Measurements from ENCODE around the gene TMX4. TPM values are rescaled to one million over a fixed set of nuclear protein-coding genes. Genes with fewer than 3 reads are reported as not detected.

Gene TMX4
- total RNA-seq, 4 donors from 2014 or later: 16.2 to 24.2 (median 21.8) TPM

GRCh38 chr20:7975851-7976414 is 43.6 kb downstream of the TMX4 start:
- TF ChIP-seq POLR2A (IDR thresholded peaks at IDR 0.05) (no peak), EP300 (IDR thresholded peaks at IDR 0.05) (no peak)
- Histone ChIP-seq H3K36me3 (no peaks in the 10 kb centered on the region), H3K9me3 (no peaks in the 10 kb centered on the region), H3K4me1 (no peaks in the 10 kb centered on the region), H3K4me3 (no peak overlapping the region), H3K27ac (no peak overlapping the region), H3K27me3 (no peaks in the 10 kb centered on the region)
- 83% methylated on average over 9 of the region's 9 CpGs for WGBS
- DNase-seq (ENCODE audit: low spot score in 2 of 2): no peak

- no peaks in the 10 kb centered on the region for H3K36me3 ChIP-seq
- 94% methylated on average over 4 of the region's 4 CpGs for WGBS
- no peak for TF ChIP-seq EP300 (IDR thresholded peaks at IDR 0.05)
- TF ChIP-seq POLR2AphosphoS5 (IDR thresholded peaks at IDR 0.05): no peak
- no peak for TF ChIP-seq CTCF (IDR thresholded peaks at IDR 0.05)
- TF ChIP-seq POLR2A (IDR thresholded peaks at IDR 0.05): no peak
- no peaks in the 10 kb centered on the region for H3K9me3 ChIP-seq
- DNase-seq (ENCODE audit: low spot score in 2 of 2): no peak
- no peak overlapping the region for H3K27ac ChIP-seq
- H3K4me1 ChIP-seq: no peaks in the 10 kb centered on the region
- H3K27me3 ChIP-seq: no peaks in the 10 kb centered on the region
- H3K4me3 ChIP-seq: no peak overlapping the region
Measured at GRCh38 chr20:7974785-7975435, 44.7 kb downstream of the TMX4 start.

GRCh38 chr20:7971536-7972280 is 47.9 kb downstream of the TMX4 start:
- Histone ChIP-seq H3K27ac (no peak overlapping the region), H3K9me3 (no peaks in the 10 kb centered on the region), H3K4me1 (no peaks in the 10 kb centered on the region), H3K36me3 (no peaks in the 10 kb centered on the region), H3K4me3 (no peak overlapping the region), H3K27me3 (no peaks in the 10 kb centered on the region)
- no peak for TF ChIP-seq POLR2AphosphoS5 (IDR thresholded peaks at IDR 0.05)
- no peak for TF ChIP-seq EP300 (IDR thresholded peaks at IDR 0.05)
- no peak for TF ChIP-seq CTCF (IDR thresholded peaks at IDR 0.05)
- no peak for TF ChIP-seq POLR2A (IDR thresholded peaks at IDR 0.05)
- whole genome bisulfite sequencing: 77% methylated on average over 2 of the region's 2 CpGs
- no peak for DNase-seq (ENCODE audit: low spot score in 2 of 2)

- Histone ChIP-seq H3K4me1 (no peaks in the 10 kb centered on the region), H3K27ac (no peak overlapping the region), H3K36me3 (no peaks in the 10 kb centered on the region), H3K4me3 (no peak overlapping the region), H3K27me3 (no peaks in the 10 kb centered on the region), H3K9me3 (no peaks in the 10 kb centered on the region)
- DNase-seq (ENCODE audit: low spot score in 2 of 2): no peak
- 37% methylated on average over 4 of the region's 4 CpGs for WGBS
- no peak for TF ChIP-seq EP300 (IDR thresholded peaks at IDR 0.05)
- TF ChIP-seq POLR2AphosphoS5 (IDR thresholded peaks at IDR 0.05): no peak
- no peak for TF ChIP-seq CTCF (IDR thresholded peaks at IDR 0.05)
- TF ChIP-seq POLR2A (IDR thresholded peaks at IDR 0.05): no peak
Measured at GRCh38 chr20:7967199-7967844, 52.2 kb downstream of the TMX4 start.

GRCh38 chr20:7966176-7966575 is 53.4 kb downstream of the TMX4 start:
- WGBS: 49% methylated on average over 3 of the region's 3 CpGs
- Histone ChIP-seq H3K27ac (no peak overlapping the region), H3K4me1 (no peaks in the 10 kb centered on the region), H3K27me3 (no peaks in the 10 kb centered on the region), H3K4me3 (no peak overlapping the region), H3K9me3 (no peaks in the 10 kb centered on the region), H3K36me3 (no peaks in the 10 kb centered on the region)
- TF ChIP-seq POLR2A (IDR thresholded peaks at IDR 0.05) (no peak), EP300 (IDR thresholded peaks at IDR 0.05) (no peak), CTCF (IDR thresholded peaks at IDR 0.05) (no peak), POLR2AphosphoS5 (IDR thresholded peaks at IDR 0.05) (no peak)
- no peak for DNase-seq (ENCODE audit: low spot score in 2 of 2)

All from suprapubic skin (tissue), 4 donors.